ENCODE data around the gene GJB4. TPM values are rescaled to one million over a fixed set of nuclear protein-coding genes. Genes with fewer than 3 reads are reported as not detected.
"Not testable (repeated sequence)": the region's sequence is repeated elsewhere in the genome, so short reads cannot be mapped to it uniquely, and the experiment has no call there.

GJB4 gene
- total RNA-seq, 1 donor from 2014 or later = not detected

GRCh38 chr1:34726861-34727260 is 32.7 kb upstream of the GJB4 start:
- Histone ChIP-seq H3K36me3 (ENCODE audit: control insufficient read depth in 3 of 3, insufficient read depth in 3 of 3, low read length in 3 of 3) (no peaks in the 10 kb centered on the region), H3K9ac (ENCODE audit: low read depth in 1 of 3, low read length in 3 of 3) (no peak overlapping the region), H3K9me3 (ENCODE audit: control insufficient read depth in 3 of 3, low read length in 3 of 3) (no peaks in the 10 kb centered on the region), H3K4me1 (ENCODE audit: control insufficient read depth in 3 of 3, insufficient read depth in 3 of 3, low read length in 3 of 3) (no peaks in the 10 kb centered on the region), H3K27me3 (ENCODE audit: control insufficient read depth in 3 of 3, insufficient read depth in 3 of 3, low read length in 3 of 3) (peaks cover 5 to 16% (median 15%) of the 10 kb centered on the region in 3 donors), H3K4me3 (ENCODE audit: low read length in 3 of 3) (no peak overlapping the region), H3K27ac (ENCODE audit: low read depth, low read length) (no peak overlapping the region)

GRCh38 chr1:34730485-34730884 is 29.1 kb upstream of the GJB4 start:
- H3K36me3 ChIP-seq (ENCODE audit: control insufficient read depth in 3 of 3, insufficient read depth in 3 of 3, low read length in 3 of 3) = no peaks in the 10 kb centered on the region
- peaks cover 5 to 14% (median 13%) of the 10 kb centered on the region in 3 donors for H3K27me3 ChIP-seq (ENCODE audit: control insufficient read depth in 3 of 3, insufficient read depth in 3 of 3, low read length in 3 of 3)
- no peaks in the 10 kb centered on the region for H3K9me3 ChIP-seq (ENCODE audit: control insufficient read depth in 3 of 3, low read length in 3 of 3)
- no peak overlapping the region for H3K4me3 ChIP-seq (ENCODE audit: low read length in 3 of 3)
- H3K27ac ChIP-seq (ENCODE audit: low read depth, low read length) = no peak overlapping the region
- H3K9ac ChIP-seq (ENCODE audit: low read depth in 1 of 3, low read length in 3 of 3) = no peak overlapping the region
- no peaks in the 10 kb centered on the region for H3K4me1 ChIP-seq (ENCODE audit: control insufficient read depth in 3 of 3, insufficient read depth in 3 of 3, low read length in 3 of 3)

GRCh38 chr1:34732831-34733230 is 26.7 kb upstream of the GJB4 start:
- H3K9me3 ChIP-seq (ENCODE audit: control insufficient read depth in 3 of 3, low read length in 3 of 3); H3K9ac ChIP-seq (ENCODE audit: low read depth in 1 of 3, low read length in 3 of 3); H3K4me1 ChIP-seq (ENCODE audit: control insufficient read depth in 3 of 3, insufficient read depth in 3 of 3, low read length in 3 of 3); H3K4me3 ChIP-seq (ENCODE audit: low read length in 3 of 3); H3K27ac ChIP-seq (ENCODE audit: low read depth, low read length); H3K36me3 ChIP-seq (ENCODE audit: control insufficient read depth in 3 of 3, insufficient read depth in 3 of 3, low read length in 3 of 3): not testable (repeated sequence)
- peaks cover 5 to 13% (median 10%) of the 10 kb centered on the region in 3 donors for H3K27me3 ChIP-seq (ENCODE audit: control insufficient read depth in 3 of 3, insufficient read depth in 3 of 3, low read length in 3 of 3)

DNA sequence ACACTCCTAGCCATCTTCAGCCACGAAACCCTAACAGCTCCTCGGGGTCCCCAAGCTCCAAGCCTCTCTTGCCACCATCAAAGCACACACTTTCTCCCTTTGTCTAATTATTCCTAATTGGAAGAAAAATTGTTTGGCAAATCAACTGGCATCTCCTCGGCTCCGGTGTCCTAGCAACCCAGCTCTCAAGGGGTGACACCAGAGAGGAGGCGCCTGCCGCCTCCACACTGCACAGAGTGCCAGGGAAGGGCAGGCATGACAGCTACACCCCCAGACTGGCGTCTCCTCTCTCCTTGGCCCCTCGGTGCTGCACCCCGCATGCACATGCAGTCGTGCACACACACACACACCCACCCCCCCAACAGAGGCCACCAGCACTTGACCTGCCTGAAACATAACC is 22.8 kb upstream of the GJB4 start:
- Histone ChIP-seq H3K36me3 (ENCODE audit: control insufficient read depth in 3 of 3, insufficient read depth in 3 of 3, low read length in 3 of 3) (no peaks in the 10 kb centered on the region), H3K9ac (ENCODE audit: low read depth in 1 of 3, low read length in 3 of 3) (no peak overlapping the region), H3K9me3 (ENCODE audit: control insufficient read depth in 3 of 3, low read length in 3 of 3) (no peaks in the 10 kb centered on the region), H3K27me3 (ENCODE audit: control insufficient read depth in 3 of 3, insufficient read depth in 3 of 3, low read length in 3 of 3) (peaks cover 0 to 13% (median 4%) of the 10 kb centered on the region in 3 donors), H3K4me3 (ENCODE audit: low read length in 3 of 3) (no peak overlapping the region), H3K27ac (ENCODE audit: low read depth, low read length) (no peak overlapping the region), H3K4me1 (ENCODE audit: control insufficient read depth in 3 of 3, insufficient read depth in 3 of 3, low read length in 3 of 3) (no peaks in the 10 kb centered on the region)

DNA sequence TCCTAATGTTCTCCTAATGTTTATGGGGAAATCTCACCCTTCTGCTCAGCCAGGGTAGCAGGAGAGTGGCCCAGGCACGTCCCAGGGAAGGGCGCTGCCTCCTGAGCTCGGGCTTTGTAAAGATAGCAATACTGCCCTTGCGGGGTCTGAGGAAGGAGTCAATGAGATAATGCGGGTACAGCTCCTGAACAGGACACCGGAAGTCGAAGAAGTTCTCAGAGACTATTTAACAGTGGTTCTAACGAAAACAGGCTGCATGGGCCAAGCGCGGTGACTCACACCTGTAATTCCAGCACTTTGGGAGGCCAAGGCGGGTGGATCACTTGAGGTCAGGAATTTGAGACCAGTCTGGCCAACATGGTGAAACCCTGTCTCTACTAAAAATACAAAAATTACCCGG is 22.3 kb upstream of the GJB4 start:
- H3K4me3 ChIP-seq (ENCODE audit: low read length in 3 of 3); H3K4me1 ChIP-seq (ENCODE audit: control insufficient read depth in 3 of 3, insufficient read depth in 3 of 3, low read length in 3 of 3); H3K9ac ChIP-seq (ENCODE audit: low read depth in 1 of 3, low read length in 3 of 3); H3K9me3 ChIP-seq (ENCODE audit: control insufficient read depth in 3 of 3, low read length in 3 of 3); H3K36me3 ChIP-seq (ENCODE audit: control insufficient read depth in 3 of 3, insufficient read depth in 3 of 3, low read length in 3 of 3); H3K27ac ChIP-seq (ENCODE audit: low read depth, low read length): not testable (repeated sequence)
- peaks cover 0 to 19% (median 9%) of the 10 kb centered on the region in 3 donors for H3K27me3 ChIP-seq (ENCODE audit: control insufficient read depth in 3 of 3, insufficient read depth in 3 of 3, low read length in 3 of 3)

DNA sequence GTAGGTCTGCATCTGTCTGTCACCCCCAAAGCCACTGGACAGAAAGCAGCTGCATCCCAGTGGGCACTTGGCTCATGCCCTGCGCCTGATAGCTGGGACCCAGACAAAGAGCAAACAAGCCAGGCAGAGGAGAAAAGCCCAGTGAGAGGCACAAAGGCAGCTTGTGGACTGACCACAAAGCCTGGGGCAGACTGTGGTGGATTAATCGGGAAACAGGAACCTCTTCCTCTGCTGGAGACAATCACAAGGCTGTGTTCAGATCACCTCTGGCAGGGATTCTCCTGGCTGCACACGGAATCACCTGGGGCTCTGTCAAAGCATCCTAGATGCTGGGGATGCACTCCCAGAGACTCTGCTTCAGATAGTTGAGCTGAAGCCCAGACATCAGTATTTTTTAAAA is 19.9 kb upstream of the GJB4 start:
- Histone ChIP-seq H3K27ac (ENCODE audit: low read depth, low read length) (no peak overlapping the region), H3K4me3 (ENCODE audit: low read length in 3 of 3) (no peak overlapping the region), H3K36me3 (ENCODE audit: control insufficient read depth in 3 of 3, insufficient read depth in 3 of 3, low read length in 3 of 3) (no peaks in the 10 kb centered on the region), H3K9ac (ENCODE audit: low read depth in 1 of 3, low read length in 3 of 3) (no peak overlapping the region), H3K27me3 (ENCODE audit: control insufficient read depth in 3 of 3, insufficient read depth in 3 of 3, low read length in 3 of 3) (peaks cover 0 to 22% (median 11%) of the 10 kb centered on the region in 3 donors), H3K4me1 (ENCODE audit: control insufficient read depth in 3 of 3, insufficient read depth in 3 of 3, low read length in 3 of 3) (peaks cover 0 to 3% (median 0%) of the 10 kb centered on the region in 3 donors), H3K9me3 (ENCODE audit: control insufficient read depth in 3 of 3, low read length in 3 of 3) (no peaks in the 10 kb centered on the region)

DNA sequence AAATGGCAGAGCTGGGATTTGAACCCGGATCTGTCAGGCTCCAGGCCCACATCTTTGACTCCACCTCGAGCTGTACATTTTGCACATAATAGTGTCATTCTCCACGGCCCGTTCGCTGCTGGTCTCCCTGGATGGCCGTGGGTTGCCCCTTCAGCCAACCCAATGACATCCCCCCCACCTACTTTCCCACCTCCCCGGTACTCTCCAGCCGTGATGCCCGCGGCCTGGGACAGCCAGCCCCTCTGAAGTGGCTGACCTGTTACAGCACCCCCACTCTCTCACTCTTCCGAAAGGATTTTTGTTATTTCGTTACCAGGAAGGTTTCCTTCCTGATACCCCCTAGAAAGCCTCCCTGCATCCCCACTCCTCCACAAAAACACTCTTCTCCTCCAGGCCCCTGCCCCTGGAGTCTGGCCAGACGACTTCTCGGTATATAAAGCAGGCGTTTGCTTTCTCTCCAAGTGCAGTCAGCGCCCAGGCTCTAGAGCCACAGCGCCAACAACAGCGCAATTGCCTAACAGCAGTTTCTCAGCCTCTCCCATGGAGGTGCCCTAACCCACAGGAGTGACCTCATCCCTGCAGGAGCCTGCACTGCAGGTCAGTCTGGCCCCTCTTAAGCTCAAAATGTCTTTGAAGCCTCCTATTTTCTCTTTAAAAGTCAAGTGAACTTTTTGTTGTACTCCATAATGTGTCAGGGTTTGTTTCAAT is 19.2 kb upstream of the GJB4 start:
- Histone ChIP-seq H3K4me3 (ENCODE audit: low read length in 3 of 3) (no peak overlapping the region), H3K36me3 (ENCODE audit: control insufficient read depth in 3 of 3, insufficient read depth in 3 of 3, low read length in 3 of 3) (no peaks in the 10 kb centered on the region), H3K27me3 (ENCODE audit: control insufficient read depth in 3 of 3, insufficient read depth in 3 of 3, low read length in 3 of 3) (peaks cover 0 to 25% (median 13%) of the 10 kb centered on the region in 3 donors), H3K9ac (ENCODE audit: low read depth in 1 of 3, low read length in 3 of 3) (no peak overlapping the region), H3K9me3 (ENCODE audit: control insufficient read depth in 3 of 3, low read length in 3 of 3) (no peaks in the 10 kb centered on the region), H3K27ac (ENCODE audit: low read depth, low read length) (no peak overlapping the region), H3K4me1 (ENCODE audit: control insufficient read depth in 3 of 3, insufficient read depth in 3 of 3, low read length in 3 of 3) (peaks cover 0 to 3% (median 0%) of the 10 kb centered on the region in 3 donors)

GRCh38 chr1:34742667-34743270 is 16.8 kb upstream of the GJB4 start:
- H3K9me3 ChIP-seq (ENCODE audit: control insufficient read depth in 3 of 3, low read length in 3 of 3) = no peaks in the 10 kb centered on the region

GRCh38 chr1:34743775-34744174 is 15.8 kb upstream of the GJB4 start:
- peaks cover 9 to 44% (median 34%) of the 10 kb centered on the region in 3 donors for H3K27me3 ChIP-seq (ENCODE audit: control insufficient read depth in 3 of 3, insufficient read depth in 3 of 3, low read length in 3 of 3)
- no peaks in the 10 kb centered on the region for H3K36me3 ChIP-seq (ENCODE audit: control insufficient read depth in 3 of 3, insufficient read depth in 3 of 3, low read length in 3 of 3)
- H3K9me3 ChIP-seq (ENCODE audit: control insufficient read depth in 3 of 3, low read length in 3 of 3) = no peaks in the 10 kb centered on the region
- no peak overlapping the region for H3K27ac ChIP-seq (ENCODE audit: low read depth, low read length)
- H3K9ac ChIP-seq (ENCODE audit: low read depth in 1 of 3, low read length in 3 of 3) = no peak overlapping the region
- H3K4me3 ChIP-seq (ENCODE audit: low read length in 3 of 3) = no peak overlapping the region
- H3K4me1 ChIP-seq (ENCODE audit: control insufficient read depth in 3 of 3, insufficient read depth in 3 of 3, low read length in 3 of 3) = peaks cover 0 to 3% (median 0%) of the 10 kb centered on the region in 3 donors

More at GRCh38 chr1:34742667-34743270, 16.8 kb upstream of the GJB4 start:
- no peaks in the 10 kb centered on the region for H3K36me3 ChIP-seq (ENCODE audit: control insufficient read depth in 3 of 3, insufficient read depth in 3 of 3, low read length in 3 of 3)
- no peak overlapping the region for H3K4me3 ChIP-seq (ENCODE audit: low read length in 3 of 3)
- H3K4me1 ChIP-seq (ENCODE audit: control insufficient read depth in 3 of 3, insufficient read depth in 3 of 3, low read length in 3 of 3) = peaks cover 0 to 3% (median 0%) of the 10 kb centered on the region in 3 donors
- no peak overlapping the region for H3K27ac ChIP-seq (ENCODE audit: low read depth, low read length)
- peaks cover 9 to 39% (median 29%) of the 10 kb centered on the region in 3 donors for H3K27me3 ChIP-seq (ENCODE audit: control insufficient read depth in 3 of 3, insufficient read depth in 3 of 3, low read length in 3 of 3)
- H3K9ac ChIP-seq (ENCODE audit: low read depth in 1 of 3, low read length in 3 of 3) = no peak overlapping the region

DNA sequence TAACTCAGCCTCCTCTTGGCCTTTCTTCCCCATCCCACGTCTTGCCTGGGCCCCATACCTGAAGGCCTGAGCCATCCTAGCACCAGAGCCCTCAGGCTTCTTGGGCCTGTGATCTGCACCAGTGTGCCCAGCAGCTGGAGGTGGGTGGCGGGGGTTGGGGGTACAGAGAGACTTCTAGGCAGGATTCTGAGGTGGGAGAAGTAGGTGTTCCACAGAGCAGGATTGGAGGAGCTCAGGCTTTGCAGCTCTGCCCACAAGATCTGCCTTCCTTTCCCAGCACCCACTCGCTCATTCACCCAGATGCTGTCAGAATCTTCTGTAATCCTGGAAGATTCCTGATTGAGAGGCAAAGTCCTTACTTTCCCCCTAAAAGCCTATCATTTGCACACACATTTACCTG is 14.7 kb upstream of the GJB4 start:
- no peak overlapping the region for H3K4me3 ChIP-seq (ENCODE audit: low read length in 3 of 3)
- H3K4me1 ChIP-seq (ENCODE audit: control insufficient read depth in 3 of 3, insufficient read depth in 3 of 3, low read length in 3 of 3) = peaks cover 0 to 3% (median 0%) of the 10 kb centered on the region in 3 donors
- peaks cover 9 to 44% (median 34%) of the 10 kb centered on the region in 3 donors for H3K27me3 ChIP-seq (ENCODE audit: control insufficient read depth in 3 of 3, insufficient read depth in 3 of 3, low read length in 3 of 3)
- H3K9me3 ChIP-seq (ENCODE audit: control insufficient read depth in 3 of 3, low read length in 3 of 3) = no peaks in the 10 kb centered on the region
- H3K36me3 ChIP-seq (ENCODE audit: control insufficient read depth in 3 of 3, insufficient read depth in 3 of 3, low read length in 3 of 3) = no peaks in the 10 kb centered on the region
- H3K27ac ChIP-seq (ENCODE audit: low read depth, low read length) = no peak overlapping the region
- no peak overlapping the region for H3K9ac ChIP-seq (ENCODE audit: low read depth in 1 of 3, low read length in 3 of 3)
